ENCODE data around the gene CCDC170.

The CCDC170 gene

GRCh38 chr6:151497905-151498304 lies 4.1 kb downstream of the CCDC170 start:
- no peak for TF ChIP-seq CTCF (IDR thresholded peaks at IDR 0.05)

- no peak for TF ChIP-seq CTCF (IDR thresholded peaks at IDR 0.05)
Measured at GRCh38 chr6:151498327-151498726, 4.5 kb downstream of the CCDC170 start.

DNA sequence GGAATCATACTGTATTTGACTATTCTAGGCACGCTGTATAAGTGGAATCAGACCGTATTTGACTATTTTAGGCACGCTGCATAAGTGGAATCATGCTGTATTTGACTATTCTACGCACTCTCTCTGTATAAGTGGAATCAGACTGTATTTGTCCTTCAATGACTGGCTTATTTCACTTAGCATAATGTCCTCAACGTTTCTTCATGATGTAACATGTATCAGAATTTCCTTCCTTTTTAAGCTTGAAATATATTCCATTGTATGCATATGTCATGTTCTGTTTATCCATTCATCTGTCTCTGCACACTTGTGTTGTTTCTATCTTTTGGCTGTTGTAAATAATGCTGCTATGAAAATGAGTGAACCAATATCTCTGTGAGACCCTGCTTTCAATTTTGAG lies 5.7 kb downstream of the CCDC170 start:
- TF ChIP-seq CTCF (IDR thresholded peaks at IDR 0.05): no peak

GRCh38 chr6:151501511-151502136 lies 7.8 kb downstream of the CCDC170 start:
- no peak for TF ChIP-seq CTCF (IDR thresholded peaks at IDR 0.05)

GRCh38 chr6:151502499-151502898 lies 8.7 kb downstream of the CCDC170 start:
- TF ChIP-seq CTCF (IDR thresholded peaks at IDR 0.05): no peak

DNA sequence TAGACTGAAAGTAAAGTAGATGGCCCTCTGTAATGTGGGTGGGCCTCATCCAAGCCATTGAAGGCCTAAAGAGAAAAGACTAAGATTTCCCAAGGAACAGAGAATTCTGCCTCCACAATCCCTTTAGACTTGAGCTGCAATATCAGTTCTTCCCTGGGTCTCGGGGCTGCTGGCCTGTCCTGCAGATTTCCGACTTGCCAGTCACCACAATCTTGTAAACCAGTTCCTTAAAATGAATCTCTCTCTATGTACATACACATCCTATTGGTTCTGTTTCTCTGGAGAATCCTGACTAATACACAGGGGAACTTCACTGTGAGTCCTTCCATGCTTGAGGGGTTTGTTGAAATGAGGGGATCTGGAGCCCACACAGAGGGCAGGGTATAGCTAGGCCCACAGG lies 12.9 kb downstream of the CCDC170 start:
- no peak for TF ChIP-seq CTCF (IDR thresholded peaks at IDR 0.05)

DNA sequence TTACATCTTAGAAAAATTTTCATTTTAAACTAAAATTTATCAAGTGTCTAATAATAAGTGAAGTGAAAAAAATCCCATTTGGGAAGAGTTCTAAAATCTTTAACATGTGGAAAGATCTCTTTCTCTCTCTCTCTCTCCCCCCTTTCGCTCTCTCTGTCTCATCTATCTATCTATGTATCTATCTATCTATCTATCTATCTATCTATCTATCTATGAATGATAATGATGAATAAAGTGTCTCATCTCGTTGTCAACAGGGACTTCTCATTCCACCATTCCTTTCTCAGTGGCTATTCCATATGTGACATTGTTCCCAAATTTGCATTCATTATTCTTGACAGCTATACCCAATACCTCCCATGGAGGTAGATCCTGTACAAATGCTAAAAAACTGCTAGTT lies 15.2 kb downstream of the CCDC170 start:
- TF ChIP-seq CTCF (IDR thresholded peaks at IDR 0.05): no peak

DNA sequence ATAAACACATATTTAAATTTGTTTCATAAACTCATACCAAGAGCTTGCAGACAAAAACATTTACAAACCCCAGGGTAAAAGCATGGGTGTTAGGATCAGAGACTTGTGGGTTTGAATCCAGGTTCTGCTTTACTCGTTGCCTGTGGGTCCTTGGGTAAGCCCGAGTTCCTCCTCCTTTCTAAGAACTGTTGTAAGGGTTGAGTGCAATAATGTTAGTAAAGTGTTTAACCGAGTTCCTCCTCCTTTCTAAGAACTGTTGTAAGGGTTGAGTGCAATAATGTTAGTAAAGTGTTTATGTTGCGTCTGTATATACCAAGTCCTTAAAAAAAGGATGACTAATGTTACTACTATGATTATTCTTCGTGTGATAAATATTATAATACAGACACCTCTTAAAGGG lies 18.7 kb downstream of the CCDC170 start:
- no peak for TF ChIP-seq CTCF (IDR thresholded peaks at IDR 0.05)

All from LNCAP (cell line).